Endothelial cell (in vitro differentiated cells): ENCODE results near the gene EDEM2. TPM values are rescaled to one million over a fixed set of nuclear protein-coding genes. Genes with fewer than 3 reads are reported as not detected.
"Not testable (repeated sequence)": the region's sequence is repeated elsewhere in the genome, so short reads cannot be mapped to it uniquely, and the experiment has no call there.

ENCODE experiments used
- DNase-seq: peaks from one replicate; pipeline ENCODE4 v3.0.0; 2021; ENCODE audit warnings: low spot score
- H3K27ac Mint-ChIP-seq: one replicate; pipeline ENCODE4 v1.8.0; 2021; ENCODE audit warnings: mixed read lengths, inconsistent platforms; ENCODE audit not compliant: unreplicated experiment
- H3K27me3 Mint-ChIP-seq: one replicate; pipeline ENCODE4 v1.8.0; 2021; ENCODE audit warnings: mild to moderate bottlenecking, moderate library complexity, mixed read lengths, inconsistent platforms; ENCODE audit not compliant: unreplicated experiment
- H3K36me3 Mint-ChIP-seq: one replicate; pipeline ENCODE4 v1.8.0; 2021; ENCODE audit warnings: mild to moderate bottlenecking, low read depth, mixed read lengths, inconsistent platforms; ENCODE audit not compliant: unreplicated experiment
- H3K4me1 Mint-ChIP-seq: one replicate; pipeline ENCODE4 v1.8.0; 2021; ENCODE audit warnings: mild to moderate bottlenecking, mixed read lengths, inconsistent platforms; ENCODE audit not compliant: unreplicated experiment
- H3K4me3 Mint-ChIP-seq: one replicate; pipeline ENCODE4 v1.8.0; 2021; ENCODE audit warnings: mild to moderate bottlenecking, mixed read lengths, inconsistent platforms; ENCODE audit not compliant: unreplicated experiment
- H3K9me3 Mint-ChIP-seq: one replicate; pipeline ENCODE4 v1.8.0; 2021; ENCODE audit warnings: mixed read lengths, inconsistent platforms; ENCODE audit not compliant: unreplicated experiment
- CTCF ChIP-seq: fragments of 200-600 bp; sonication (generic); IDR thresholded peaks from one replicate; pipeline ENCODE4 v1.5.0; 2021; ENCODE audit warnings: antibody characterized with exemption; ENCODE audit not compliant: unreplicated experiment
- total RNA-seq: library from RNA; stranded (reverse); fragmentation: NEBNext Ultra II Directional; extraction: Animal tissue kit (Norgen Biotek cat#: 25700); gene quantifications from one replicate; pipeline ENCODE4 v1.2.1, GENCODE V29; 2021; ENCODE audit not compliant: unreplicated experiment

Gene EDEM2
- total RNA-seq, 1 donor from 2014 or later = 43.5 TPM

DNA sequence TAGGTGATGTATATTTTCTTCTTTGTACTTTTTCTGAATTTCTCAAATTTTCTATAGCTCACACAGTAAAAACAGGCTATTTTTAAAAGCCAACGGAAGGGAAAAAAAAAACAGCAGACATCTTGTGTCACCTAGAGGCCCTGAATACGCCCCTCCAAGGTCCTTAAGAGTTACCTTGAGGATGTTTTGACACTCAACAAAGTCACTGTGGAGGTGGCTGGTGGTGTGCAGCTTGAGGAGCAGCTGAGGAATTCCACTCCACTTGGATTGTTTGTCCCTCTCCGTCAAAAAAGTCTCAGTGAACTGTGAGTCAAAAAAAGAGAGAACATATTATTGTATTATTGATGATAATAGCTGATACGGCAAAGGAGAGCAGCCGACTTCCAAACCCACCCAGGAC is 69.3 kb downstream of the EDEM2 start:
- Mint-ChIP-seq H3K4me3 (peak overlapping the region; percentile 81), H3K27ac (no peak overlapping the region), H3K9me3 (no peaks in the 10 kb centered on the region), H3K4me1 (no peaks in the 10 kb centered on the region), H3K36me3 (peaks cover 53% of the 10 kb centered on the region), H3K27me3 (peaks cover 3% of the 10 kb centered on the region)
- DNase-seq = no peak
- no peak for TF ChIP-seq CTCF

DNA sequence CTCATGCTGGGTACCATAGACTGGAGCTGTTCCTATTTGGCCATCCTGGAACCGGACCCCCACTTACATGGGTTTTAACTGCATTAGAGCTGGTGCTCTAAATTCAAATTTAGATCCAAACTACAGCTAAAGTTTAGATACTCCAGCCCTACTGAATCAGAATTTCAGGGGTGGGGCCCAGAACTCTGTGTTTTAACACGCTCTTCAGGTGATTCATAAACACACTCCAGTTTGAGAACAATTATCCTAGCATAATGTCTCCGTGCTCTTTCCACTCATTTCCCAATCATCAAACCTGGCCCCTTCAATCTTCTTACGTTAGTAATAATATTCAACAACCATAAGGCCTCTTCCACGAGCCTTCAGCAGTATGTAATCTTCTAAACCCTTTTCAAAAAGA is 69.8 kb downstream of the EDEM2 start:
- Mint-ChIP-seq H3K4me3 (peak overlapping the region; percentile 64), H3K36me3 (peaks cover 55% of the 10 kb centered on the region), H3K27me3 (peaks cover 2% of the 10 kb centered on the region), H3K4me1 (no peaks in the 10 kb centered on the region), H3K27ac (no peak overlapping the region), H3K9me3 (no peaks in the 10 kb centered on the region)
- no peak for DNase-seq
- no peak for TF ChIP-seq CTCF

GRCh38 chr20:35071436-35072153 is 75.5 kb downstream of the EDEM2 start:
- not testable (repeated sequence) for H3K27ac Mint-ChIP-seq, H3K4me1 Mint-ChIP-seq, DNase-seq, H3K4me3 Mint-ChIP-seq, H3K9me3 Mint-ChIP-seq, H3K27me3 Mint-ChIP-seq
- peaks cover 51% of the 10 kb centered on the region for H3K36me3 Mint-ChIP-seq

DNA sequence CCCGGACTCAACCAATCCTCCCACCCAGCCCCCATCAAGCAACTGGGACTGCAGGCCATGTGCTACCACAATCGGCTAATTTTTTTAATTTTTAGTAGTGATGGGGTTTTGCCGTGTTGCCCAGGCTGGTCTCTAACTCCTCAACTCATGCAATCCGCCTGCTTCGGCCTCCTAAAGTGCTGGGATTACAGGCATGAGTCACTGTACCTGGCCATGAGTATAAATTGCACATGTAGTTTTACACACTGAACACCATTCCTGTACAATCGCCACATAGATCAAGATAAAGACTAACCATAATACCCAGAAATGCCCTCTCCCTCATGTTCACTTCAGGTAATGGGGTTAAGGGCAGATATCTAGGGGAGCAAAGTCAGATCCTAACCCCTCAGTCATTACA is 80.9 kb downstream of the EDEM2 start:
- peaks cover 17% of the 10 kb centered on the region for H3K4me1 Mint-ChIP-seq

More for the DNA sequence above, 80.9 kb downstream of the EDEM2 start:
- H3K27ac Mint-ChIP-seq = no peak overlapping the region
- no peak overlapping the region for H3K4me3 Mint-ChIP-seq
- no peak for DNase-seq
- H3K9me3 Mint-ChIP-seq = no peaks in the 10 kb centered on the region
- no peaks in the 10 kb centered on the region for H3K27me3 Mint-ChIP-seq
- peaks cover 15% of the 10 kb centered on the region for H3K36me3 Mint-ChIP-seq
- TF ChIP-seq CTCF = no peak

Other genes with a start within 250 kb of the EDEM2 start
- gene GSS, start 191.5 kb downstream of the EDEM2 start, total RNA-seq = 48.3 TPM
- gene MYH7B, start 191.5 kb downstream of the EDEM2 start, total RNA-seq = 0.51 TPM
- 109 TPM for gene TRPC4AP, start 54.5 kb downstream of the EDEM2 start, total RNA-seq
- 254 TPM for gene PROCR, start 24.7 kb upstream of the EDEM2 start, total RNA-seq
- 9.1 TPM for gene MMP24, start 79.4 kb upstream of the EDEM2 start, total RNA-seq
- gene MMP24OS, start 130.8 kb upstream of the EDEM2 start, total RNA-seq = 80.7 TPM
- gene EIF6, start 137.4 kb upstream of the EDEM2 start, total RNA-seq = 120 TPM
- not detected for gene FAM83C, start 145.1 kb upstream of the EDEM2 start, total RNA-seq